ENCODE results near the gene HERC3.

HERC3 gene

DNA sequence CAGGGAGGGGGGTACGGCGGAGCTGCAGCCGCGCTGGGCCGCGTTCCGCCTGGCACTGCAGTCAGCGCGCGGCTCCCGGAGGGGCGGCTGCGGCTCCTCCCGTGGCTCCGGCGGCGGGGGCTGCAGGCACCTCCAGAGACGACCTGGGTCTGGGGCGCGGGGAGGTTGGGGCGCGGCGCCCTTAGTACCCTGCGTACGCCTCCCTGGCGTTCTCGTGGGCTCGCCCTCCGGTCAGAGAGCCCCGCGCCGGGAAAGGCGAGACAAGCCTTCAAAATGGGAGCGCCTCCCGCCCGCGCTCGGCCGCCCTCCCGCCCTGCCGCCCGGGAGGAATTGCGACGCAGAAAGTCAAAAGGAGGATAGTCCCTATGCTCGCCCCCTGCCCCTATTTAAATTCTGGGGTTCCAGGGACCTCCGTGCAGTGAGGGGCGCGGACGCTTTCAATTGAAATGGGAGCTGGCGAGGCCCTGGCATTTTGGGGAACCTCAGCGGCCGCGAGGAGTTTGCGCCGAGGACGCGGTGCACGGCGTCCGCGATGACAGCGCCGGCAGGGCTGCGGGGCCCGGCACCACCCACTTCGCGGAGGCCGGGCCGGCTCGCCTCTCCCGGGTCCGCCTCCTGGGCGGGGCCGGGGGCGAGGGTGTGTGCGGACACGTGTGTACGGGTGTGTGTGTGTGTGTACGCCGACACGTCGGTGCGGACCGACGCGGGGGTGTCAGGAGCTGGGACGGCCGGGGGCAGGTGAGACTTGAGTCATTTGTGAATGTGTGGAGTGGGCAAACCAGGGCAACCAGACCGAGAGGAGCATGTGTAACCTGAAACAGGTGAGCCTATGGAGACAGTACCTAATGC lies 544 bp downstream of the HERC3 start:
- H3K4me3 ChIP-seq (ENCODE audit: low read depth, low read length), result peak overlapping the region; percentile 78
- ChIA-PET CTCF (interaction anchor here (0.7 to 2.2 kb wide), 8 partner anchors 15 to 67 kb away, joined by 3 to 9 read pairs (median 4); no protein-coding TSS in a partner anchor), POLR2A (interaction anchor here (1.0 to 1.5 kb wide), 3 partner anchors 7 to 30 kb away, joined by 3 to 4 read pairs (median 4); no protein-coding TSS in a partner anchor)
- no peak for DNase-seq (ENCODE audit: low read depth, low spot score)
- TF ChIP-seq, protein P1, sequence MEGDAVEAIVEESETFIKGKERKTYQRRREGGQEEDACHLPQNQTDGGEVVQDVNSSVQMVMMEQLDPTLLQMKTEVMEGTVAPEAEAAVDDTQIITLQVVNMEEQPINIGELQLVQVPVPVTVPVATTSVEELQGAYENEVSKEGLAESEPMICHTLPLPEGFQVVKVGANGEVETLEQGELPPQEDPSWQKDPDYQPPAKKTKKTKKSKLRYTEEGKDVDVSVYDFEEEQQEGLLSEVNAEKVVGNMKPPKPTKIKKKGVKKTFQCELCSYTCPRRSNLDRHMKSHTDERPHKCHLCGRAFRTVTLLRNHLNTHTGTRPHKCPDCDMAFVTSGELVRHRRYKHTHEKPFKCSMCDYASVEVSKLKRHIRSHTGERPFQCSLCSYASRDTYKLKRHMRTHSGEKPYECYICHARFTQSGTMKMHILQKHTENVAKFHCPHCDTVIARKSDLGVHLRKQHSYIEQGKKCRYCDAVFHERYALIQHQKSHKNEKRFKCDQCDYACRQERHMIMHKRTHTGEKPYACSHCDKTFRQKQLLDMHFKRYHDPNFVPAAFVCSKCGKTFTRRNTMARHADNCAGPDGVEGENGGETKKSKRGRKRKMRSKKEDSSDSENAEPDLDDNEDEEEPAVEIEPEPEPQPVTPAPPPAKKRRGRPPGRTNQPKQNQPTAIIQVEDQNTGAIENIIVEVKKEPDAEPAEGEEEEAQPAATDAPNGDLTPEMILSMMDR (IDR thresholded peaks at IDR 0.05; ENCODE audit: insufficient read depth, low read length, missing control alignments), result no peak

DNA sequence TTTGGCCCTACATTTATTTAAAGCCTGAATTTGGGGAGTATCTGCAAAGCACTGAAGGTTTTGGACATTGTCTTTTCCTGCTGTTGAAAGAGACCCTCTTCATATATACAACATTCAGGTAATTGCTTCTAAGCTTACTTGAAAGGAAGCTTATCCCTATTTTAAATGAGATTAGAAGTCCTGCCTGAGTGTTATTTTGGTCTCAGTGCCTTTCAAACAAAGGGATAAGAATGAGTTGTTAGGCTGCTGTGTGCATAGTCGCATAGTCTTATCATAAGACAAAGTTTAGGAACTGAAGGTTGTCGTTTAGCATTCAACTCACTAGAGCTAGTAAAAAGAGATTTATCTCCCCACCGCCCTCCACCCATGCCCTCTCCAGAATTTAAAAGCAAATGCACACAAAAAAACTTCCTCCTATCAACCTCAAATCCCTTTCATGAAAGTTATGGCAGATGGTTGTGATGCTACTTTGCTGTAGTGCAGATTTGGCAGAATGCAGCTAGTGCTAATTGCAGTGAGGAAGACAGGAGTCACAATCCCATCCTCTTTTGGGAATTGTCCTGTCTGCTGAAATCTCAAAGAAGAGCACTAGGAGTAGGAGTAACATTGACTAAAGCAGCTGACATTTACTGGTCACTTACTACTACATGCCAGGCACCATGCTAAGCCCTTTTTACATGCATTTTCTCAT lies 5.8 kb downstream of the HERC3 start:
- ChIA-PET POLR2A (no interaction called here), CTCF (interaction anchor here (0.8 to 1.9 kb wide), 4 partner anchors 15 to 58 kb away, joined by 3 to 7 read pairs (median 4); no protein-coding TSS in a partner anchor)
- TF ChIP-seq, protein P1 (IDR thresholded peaks at IDR 0.05; ENCODE audit: insufficient read depth, low read length, missing control alignments), result no peak
- DNase-seq (ENCODE audit: low read depth, low spot score), result no peak
- H3K4me3 ChIP-seq (ENCODE audit: low read depth, low read length), result no peak overlapping the region

DNA sequence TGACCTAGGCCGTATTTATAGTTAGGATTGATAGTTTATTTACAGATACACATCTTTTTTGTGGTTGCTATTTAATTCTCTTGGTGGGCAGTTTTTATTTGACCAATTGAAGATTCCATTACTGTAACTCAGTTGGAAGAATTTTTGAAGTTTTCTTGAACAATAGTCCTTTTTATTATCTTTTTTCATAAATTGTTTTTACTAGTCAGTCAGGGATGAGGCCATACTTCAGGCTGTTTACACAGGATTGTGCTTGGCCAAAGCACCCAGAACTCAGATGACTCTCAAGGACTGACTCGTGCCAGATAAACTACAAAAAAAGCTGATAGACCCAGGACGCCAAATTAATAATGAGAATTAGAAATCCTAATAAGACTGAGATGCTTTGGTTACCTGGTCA lies 7.0 kb downstream of the HERC3 start:
- TF ChIP-seq, protein P1 (IDR thresholded peaks at IDR 0.05; ENCODE audit: insufficient read depth, low read length, missing control alignments), result no peak
- no peak for DNase-seq (ENCODE audit: low read depth, low spot score)
- CTCF ChIA-PET, result interaction anchor here (1.0 to 2.4 kb wide), 7 partner anchors 14 to 74 kb away, joined by 3 to 10 read pairs (median 4); no protein-coding TSS in a partner anchor
- H3K4me3 ChIP-seq (ENCODE audit: low read depth, low read length), result no peak overlapping the region
- POLR2A ChIA-PET, result interaction anchor here (1.0 to 1.8 kb wide), 3 partner anchors 12 to 24 kb away, joined by 6 to 10 read pairs (median 6); no protein-coding TSS in a partner anchor

DNA sequence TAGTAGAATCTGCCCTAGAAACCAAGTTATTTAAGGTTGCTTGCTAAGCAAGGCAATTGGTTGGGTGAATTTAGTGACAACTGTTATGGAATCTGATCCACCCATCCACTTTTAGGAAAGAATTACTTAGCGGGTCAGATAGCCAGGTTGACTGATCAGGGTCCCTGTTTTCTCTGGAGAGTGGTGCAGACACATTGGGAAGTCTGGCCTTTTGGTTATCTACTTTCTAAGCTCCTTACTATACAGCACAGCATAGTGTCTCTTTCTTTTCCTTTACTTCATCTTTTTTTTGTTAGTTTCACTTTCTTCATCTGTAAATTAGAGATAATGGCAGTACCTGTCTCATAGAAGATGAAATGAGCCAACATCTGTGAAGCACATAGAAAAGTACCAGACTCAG lies 7.4 kb downstream of the HERC3 start:
- DNase-seq (ENCODE audit: low read depth, low spot score), result no peak
- no peak overlapping the region for H3K4me3 ChIP-seq (ENCODE audit: low read depth, low read length)
- POLR2A ChIA-PET, result interaction anchor here (0.7 to 1.8 kb wide), 4 partner anchors 8 to 23 kb away, joined by 4 to 10 read pairs (median 6); partner anchors contain the start of gene HERC3
- CTCF ChIA-PET, result interaction anchor here (0.9 to 2.4 kb wide), 8 partner anchors 14 to 106 kb away, joined by 3 to 10 read pairs (median 4); partner anchors contain the start of gene PYURF
- TF ChIP-seq, protein P1 (IDR thresholded peaks at IDR 0.05; ENCODE audit: insufficient read depth, low read length, missing control alignments), result no peak

DNA sequence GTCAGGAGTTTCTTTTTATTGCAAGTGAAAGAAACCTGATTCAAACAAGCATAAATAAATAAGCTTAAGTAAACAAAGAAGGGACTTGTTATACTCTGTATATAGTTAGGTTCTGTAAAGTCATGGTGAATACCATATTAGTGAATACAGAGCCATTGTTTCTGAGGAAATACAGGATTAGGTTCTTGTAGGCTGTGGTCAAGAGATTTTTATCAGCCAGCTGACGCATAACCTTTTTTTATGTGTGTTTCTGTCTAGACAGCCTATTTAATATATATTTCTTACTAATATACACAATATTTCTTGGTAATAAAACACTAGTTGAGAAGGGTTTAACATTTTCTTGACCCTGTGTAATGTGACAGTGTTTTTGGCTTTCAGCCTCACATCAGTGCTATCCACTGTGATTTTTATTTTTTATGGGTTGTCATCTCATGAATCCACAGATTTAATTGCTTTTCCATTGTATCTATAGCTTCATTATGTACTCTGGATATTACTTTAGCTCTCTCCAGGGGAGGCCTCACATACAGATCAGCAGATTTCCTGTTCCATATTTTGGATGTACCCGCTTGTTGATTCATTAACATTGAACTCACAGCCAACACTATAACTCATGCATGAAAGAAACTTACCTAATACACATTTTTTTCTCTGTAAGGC lies 8.0 kb downstream of the HERC3 start:
- DNase-seq (ENCODE audit: low read depth, low spot score), result peak; percentile 89
- TF ChIP-seq, protein P1 (IDR thresholded peaks at IDR 0.05; ENCODE audit: insufficient read depth, low read length, missing control alignments), result no peak
- H3K4me3 ChIP-seq (ENCODE audit: low read depth, low read length), result no peak overlapping the region
- CTCF ChIA-PET, result interaction anchor here (0.9 to 2.4 kb wide), 8 partner anchors 13 to 106 kb away, joined by 3 to 10 read pairs (median 4); partner anchors contain the start of gene PYURF
- POLR2A ChIA-PET, result interaction anchor here (0.7 to 1.8 kb wide), 4 partner anchors 9 to 23 kb away, joined by 4 to 10 read pairs (median 6); partner anchors contain the start of gene HERC3

Measured in AG04449 (cell line).